Prostate gland (tissue), 2 donors: ENCODE data around the gene GABARAPL1.

Experiments used
- POLR2A ChIP-seq: fragments of 450-650 bp; IDR thresholded peaks from one replicate; pipeline ENCODE4 v1.6.1; 2016; ENCODE audit warnings: antibody characterized with exemption, mild to moderate bottlenecking
- TF ChIP-seq, protein P1 (sequence below), 4 experiments: fragments of 200-600 bp in 2 of 4; fragments of 450-650 bp in 2 of 4; sonication (generic) in 2 of 4; IDR thresholded peaks; 1 replicate in 3 of 4; 2 replicates in 1 of 4; pipeline ENCODE4 v1.5.1; 2016 to 2019; ENCODE audit warnings: antibody characterized with exemption in 4 of 4, mild to moderate bottlenecking in 2 of 4, moderate library complexity in 2 of 4

GRCh38 chr12:10256064-10256463 is 43.4 kb downstream of the GABARAPL1 start:
- TF ChIP-seq, protein P1, sequence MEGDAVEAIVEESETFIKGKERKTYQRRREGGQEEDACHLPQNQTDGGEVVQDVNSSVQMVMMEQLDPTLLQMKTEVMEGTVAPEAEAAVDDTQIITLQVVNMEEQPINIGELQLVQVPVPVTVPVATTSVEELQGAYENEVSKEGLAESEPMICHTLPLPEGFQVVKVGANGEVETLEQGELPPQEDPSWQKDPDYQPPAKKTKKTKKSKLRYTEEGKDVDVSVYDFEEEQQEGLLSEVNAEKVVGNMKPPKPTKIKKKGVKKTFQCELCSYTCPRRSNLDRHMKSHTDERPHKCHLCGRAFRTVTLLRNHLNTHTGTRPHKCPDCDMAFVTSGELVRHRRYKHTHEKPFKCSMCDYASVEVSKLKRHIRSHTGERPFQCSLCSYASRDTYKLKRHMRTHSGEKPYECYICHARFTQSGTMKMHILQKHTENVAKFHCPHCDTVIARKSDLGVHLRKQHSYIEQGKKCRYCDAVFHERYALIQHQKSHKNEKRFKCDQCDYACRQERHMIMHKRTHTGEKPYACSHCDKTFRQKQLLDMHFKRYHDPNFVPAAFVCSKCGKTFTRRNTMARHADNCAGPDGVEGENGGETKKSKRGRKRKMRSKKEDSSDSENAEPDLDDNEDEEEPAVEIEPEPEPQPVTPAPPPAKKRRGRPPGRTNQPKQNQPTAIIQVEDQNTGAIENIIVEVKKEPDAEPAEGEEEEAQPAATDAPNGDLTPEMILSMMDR (IDR thresholded peaks at IDR 0.05): no peak
- no peak for TF ChIP-seq POLR2A
